Osteocyte (in vitro differentiated cells): ENCODE measurements around the gene SRCAP. TPM values are rescaled to one million over a fixed set of nuclear protein-coding genes. Genes with fewer than 3 reads are reported as not detected.

Source experiments
- DNase-seq: peaks from one replicate; pipeline ENCODE4 v3.0.0; 2021; ENCODE audit warnings: mixed read lengths; ENCODE audit not compliant: unreplicated experiment; ENCODE audit errors: extremely low spot score
- H3K27ac Mint-ChIP-seq: one replicate; pipeline ENCODE4 v1.8.0; 2021; ENCODE audit warnings: mild to moderate bottlenecking, mixed read lengths; ENCODE audit not compliant: unreplicated experiment
- H3K27me3 Mint-ChIP-seq: one replicate; pipeline ENCODE4 v1.8.0; 2021; ENCODE audit warnings: mixed read lengths; ENCODE audit not compliant: unreplicated experiment
- H3K36me3 Mint-ChIP-seq: one replicate; pipeline ENCODE4 v1.8.0; 2021; ENCODE audit warnings: mixed read lengths; ENCODE audit not compliant: unreplicated experiment
- H3K4me1 Mint-ChIP-seq: one replicate; pipeline ENCODE4 v1.8.0; 2021; ENCODE audit warnings: mixed read lengths; ENCODE audit not compliant: unreplicated experiment
- H3K4me3 Mint-ChIP-seq: one replicate; pipeline ENCODE4 v1.8.0; 2021; ENCODE audit warnings: mild to moderate bottlenecking, moderate library complexity, mixed read lengths; ENCODE audit not compliant: unreplicated experiment
- H3K9me3 Mint-ChIP-seq: one replicate; pipeline ENCODE4 v1.8.0; 2021; ENCODE audit warnings: mixed read lengths; ENCODE audit not compliant: unreplicated experiment
- total RNA-seq: library from RNA; stranded (reverse); gene quantifications from 2 replicates; pipeline ENCODE4 v1.2.1, GENCODE V29; 2021
- TF ChIP-seq, protein P1 (sequence below): fragments of 200-600 bp; sonication (generic); IDR thresholded peaks from 2 replicates; pipeline ENCODE4 v1.5.0; 2021; ENCODE audit warnings: antibody characterized with exemption, mild to moderate bottlenecking, moderate library complexity

Gene SRCAP
- total RNA-seq, 1 donor from 2014 or later: 69.2 TPM

DNA sequence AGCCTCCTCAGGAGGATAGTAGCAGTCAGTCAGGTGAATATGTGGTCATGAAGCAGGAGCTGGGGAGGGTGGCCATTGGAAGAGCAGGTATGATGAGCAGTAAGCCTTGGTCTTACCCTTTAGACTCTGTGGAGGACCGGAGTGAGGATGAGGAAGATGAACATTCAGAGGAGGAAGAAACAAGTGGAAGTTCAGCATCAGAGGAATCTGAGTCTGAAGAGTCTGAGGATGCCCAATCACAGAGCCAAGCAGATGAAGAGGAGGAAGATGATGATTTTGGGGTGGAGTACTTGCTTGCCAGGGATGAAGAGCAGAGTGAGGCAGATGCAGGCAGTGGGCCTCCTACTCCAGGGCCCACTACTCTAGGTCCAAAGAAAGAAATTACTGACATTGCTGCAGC lies 12.7 kb downstream of the SRCAP start:
- TF ChIP-seq, protein P1, sequence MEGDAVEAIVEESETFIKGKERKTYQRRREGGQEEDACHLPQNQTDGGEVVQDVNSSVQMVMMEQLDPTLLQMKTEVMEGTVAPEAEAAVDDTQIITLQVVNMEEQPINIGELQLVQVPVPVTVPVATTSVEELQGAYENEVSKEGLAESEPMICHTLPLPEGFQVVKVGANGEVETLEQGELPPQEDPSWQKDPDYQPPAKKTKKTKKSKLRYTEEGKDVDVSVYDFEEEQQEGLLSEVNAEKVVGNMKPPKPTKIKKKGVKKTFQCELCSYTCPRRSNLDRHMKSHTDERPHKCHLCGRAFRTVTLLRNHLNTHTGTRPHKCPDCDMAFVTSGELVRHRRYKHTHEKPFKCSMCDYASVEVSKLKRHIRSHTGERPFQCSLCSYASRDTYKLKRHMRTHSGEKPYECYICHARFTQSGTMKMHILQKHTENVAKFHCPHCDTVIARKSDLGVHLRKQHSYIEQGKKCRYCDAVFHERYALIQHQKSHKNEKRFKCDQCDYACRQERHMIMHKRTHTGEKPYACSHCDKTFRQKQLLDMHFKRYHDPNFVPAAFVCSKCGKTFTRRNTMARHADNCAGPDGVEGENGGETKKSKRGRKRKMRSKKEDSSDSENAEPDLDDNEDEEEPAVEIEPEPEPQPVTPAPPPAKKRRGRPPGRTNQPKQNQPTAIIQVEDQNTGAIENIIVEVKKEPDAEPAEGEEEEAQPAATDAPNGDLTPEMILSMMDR: no peak
- Mint-ChIP-seq H3K4me3 (no peak overlapping the region), H3K27ac (no peak overlapping the region), H3K27me3 (no peaks in the 10 kb centered on the region), H3K36me3 (peaks cover 77% of the 10 kb centered on the region), H3K4me1 (no peaks in the 10 kb centered on the region), H3K9me3 (no peaks in the 10 kb centered on the region)
- no peak for DNase-seq

DNA sequence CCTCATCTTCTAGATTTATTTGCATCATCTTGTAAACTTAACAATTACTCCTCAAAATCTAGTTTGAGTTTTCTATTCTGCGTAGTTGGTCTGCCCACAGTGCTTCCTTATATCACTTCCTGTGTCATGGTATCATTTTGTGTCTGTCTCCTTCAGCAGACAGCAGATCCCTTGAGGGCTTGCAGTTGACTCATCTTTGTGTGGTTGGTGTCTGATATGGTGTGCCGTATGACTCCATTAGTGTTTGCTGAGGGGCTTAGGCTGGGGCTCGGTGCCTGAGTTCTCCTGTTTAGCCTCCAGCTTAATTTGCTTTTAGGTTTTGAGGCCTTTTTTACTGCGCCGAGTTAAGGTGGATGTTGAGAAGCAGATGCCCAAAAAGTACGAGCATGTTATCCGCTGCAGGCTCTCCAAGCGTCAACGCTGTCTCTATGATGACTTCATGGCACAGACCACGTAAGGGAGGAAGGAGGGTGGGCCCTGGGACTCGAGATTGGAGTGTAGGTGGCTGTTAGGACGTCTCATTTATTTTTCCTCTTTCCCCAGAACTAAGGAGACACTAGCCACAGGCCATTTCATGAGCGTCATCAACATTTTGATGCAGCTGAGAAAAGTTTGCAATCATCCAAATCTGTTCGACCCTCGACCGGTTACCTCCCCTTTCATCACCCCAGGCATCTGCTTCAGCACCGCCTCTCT lies 16.9 kb downstream of the SRCAP start:
- DNase-seq: no peak
- peaks cover 66% of the 10 kb centered on the region for H3K36me3 Mint-ChIP-seq
- H3K9me3 Mint-ChIP-seq: no peaks in the 10 kb centered on the region
- TF ChIP-seq, protein P1: no peak
- H3K4me3 Mint-ChIP-seq: no peak overlapping the region
- H3K4me1 Mint-ChIP-seq: no peaks in the 10 kb centered on the region
- H3K27ac Mint-ChIP-seq: no peak overlapping the region
- no peaks in the 10 kb centered on the region for H3K27me3 Mint-ChIP-seq

DNA sequence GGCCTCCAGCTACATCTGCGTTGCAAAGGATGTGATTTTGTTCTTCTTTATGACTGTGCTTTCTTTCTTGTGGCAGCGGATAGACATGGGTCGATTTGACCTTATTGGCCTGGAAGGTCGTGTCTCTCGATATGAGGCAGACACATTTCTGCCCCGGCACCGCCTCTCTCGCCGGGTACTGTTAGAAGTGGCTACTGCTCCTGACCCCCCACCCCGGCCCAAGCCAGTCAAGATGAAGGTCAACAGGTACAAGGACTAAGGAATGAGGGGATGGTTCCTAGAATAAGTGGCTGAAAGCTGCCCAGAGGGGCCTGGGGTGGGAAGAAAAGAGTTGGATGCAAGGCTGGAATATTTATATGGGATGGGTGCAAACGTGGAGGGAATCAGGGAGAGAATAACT lies 21.1 kb downstream of the SRCAP start:
- TF ChIP-seq, protein P1: no peak
- Mint-ChIP-seq H3K4me1 (no peaks in the 10 kb centered on the region), H3K27me3 (no peaks in the 10 kb centered on the region), H3K4me3 (no peak overlapping the region), H3K36me3 (peaks cover 68% of the 10 kb centered on the region), H3K27ac (no peak overlapping the region), H3K9me3 (no peaks in the 10 kb centered on the region)
- no peak for DNase-seq

DNA sequence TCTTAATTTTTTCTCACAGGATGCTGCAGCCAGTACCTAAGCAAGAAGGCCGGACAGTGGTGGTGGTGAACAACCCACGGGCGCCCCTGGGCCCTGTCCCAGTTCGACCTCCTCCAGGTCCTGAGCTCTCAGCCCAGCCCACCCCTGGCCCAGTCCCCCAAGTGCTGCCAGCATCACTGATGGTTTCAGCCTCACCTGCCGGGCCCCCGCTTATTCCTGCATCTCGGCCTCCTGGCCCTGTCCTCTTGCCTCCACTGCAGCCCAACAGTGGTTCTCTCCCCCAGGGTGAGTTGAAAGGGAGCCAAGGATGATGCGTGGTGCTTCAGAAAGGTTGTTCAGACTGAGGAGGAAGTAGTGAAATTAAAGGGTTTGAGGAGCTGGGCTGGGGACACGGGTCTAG lies 21.7 kb downstream of the SRCAP start:
- no peak overlapping the region for H3K4me3 Mint-ChIP-seq
- H3K36me3 Mint-ChIP-seq: peaks cover 69% of the 10 kb centered on the region
- H3K27ac Mint-ChIP-seq: no peak overlapping the region
- DNase-seq: no peak
- H3K4me1 Mint-ChIP-seq: no peaks in the 10 kb centered on the region
- no peaks in the 10 kb centered on the region for H3K27me3 Mint-ChIP-seq
- TF ChIP-seq, protein P1: no peak
- no peaks in the 10 kb centered on the region for H3K9me3 Mint-ChIP-seq

DNA sequence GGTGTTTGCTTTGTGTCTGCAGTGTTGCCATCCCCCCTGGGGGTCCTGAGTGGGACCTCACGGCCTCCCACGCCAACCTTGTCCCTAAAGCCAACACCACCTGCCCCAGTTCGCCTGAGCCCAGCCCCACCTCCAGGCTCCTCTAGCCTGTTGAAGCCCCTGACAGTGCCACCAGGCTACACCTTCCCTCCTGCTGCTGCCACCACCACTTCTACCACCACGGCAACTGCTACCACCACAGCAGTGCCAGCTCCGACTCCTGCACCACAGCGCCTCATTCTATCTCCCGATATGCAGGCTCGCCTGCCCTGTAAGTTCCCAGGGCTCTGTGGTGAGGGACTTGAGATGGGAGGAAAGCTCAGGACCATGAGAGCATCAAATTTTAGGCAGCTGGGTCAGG lies 22.2 kb downstream of the SRCAP start:
- Mint-ChIP-seq H3K9me3 (no peaks in the 10 kb centered on the region), H3K27me3 (no peaks in the 10 kb centered on the region), H3K4me1 (no peaks in the 10 kb centered on the region), H3K4me3 (no peak overlapping the region), H3K27ac (no peak overlapping the region), H3K36me3 (peaks cover 67% of the 10 kb centered on the region)
- TF ChIP-seq, protein P1: no peak
- no peak for DNase-seq
